Rectal smooth muscle tissue (tissue), 1 donor: ENCODE results near the gene PABPC1L.

Experiments
- H3K27ac ChIP-seq: one replicate; pipeline ENCODE4 v1.7.0; 2013; ENCODE audit warnings: low read depth, low read length, inconsistent platforms
- H3K27me3 ChIP-seq: one replicate; pipeline ENCODE4 v1.7.0; 2013; ENCODE audit warnings: low read length; ENCODE audit not compliant: control insufficient read depth, insufficient read depth
- H3K36me3 ChIP-seq: one replicate; pipeline ENCODE4 v1.7.0; 2013; ENCODE audit warnings: low read length; ENCODE audit not compliant: control insufficient read depth, insufficient read depth
- H3K4me1 ChIP-seq: one replicate; pipeline ENCODE4 v1.7.0; 2013; ENCODE audit warnings: low read length; ENCODE audit not compliant: control insufficient read depth, insufficient read depth
- H3K4me3 ChIP-seq: one replicate; pipeline ENCODE4 v1.7.0; 2013; ENCODE audit warnings: low read length
- H3K9ac ChIP-seq: one replicate; pipeline ENCODE4 v1.7.0; 2013; ENCODE audit warnings: low read length

The PABPC1L gene

GRCh38 chr20:44910690-44911262 is 916 bp downstream of the PABPC1L start:
- H3K36me3 ChIP-seq = peaks cover 4% of the 10 kb centered on the region
- no peaks in the 10 kb centered on the region for H3K27me3 ChIP-seq
- H3K9ac ChIP-seq = no peak overlapping the region
- peak overlapping the region; percentile 75 for H3K4me3 ChIP-seq
- H3K4me1 ChIP-seq = no peaks in the 10 kb centered on the region
- no peak overlapping the region for H3K27ac ChIP-seq

- Histone ChIP-seq H3K4me1 (no peaks in the 10 kb centered on the region), H3K27ac (no peak overlapping the region), H3K27me3 (no peaks in the 10 kb centered on the region), H3K9ac (no peak overlapping the region), H3K4me3 (no peak overlapping the region), H3K36me3 (no peaks in the 10 kb centered on the region)
Observed at GRCh38 chr20:44911264-44911921, 1.5 kb downstream of the PABPC1L start.

- Histone ChIP-seq H3K36me3 (no peaks in the 10 kb centered on the region), H3K27ac (no peak overlapping the region), H3K4me3 (no peak overlapping the region), H3K4me1 (no peaks in the 10 kb centered on the region), H3K9ac (no peak overlapping the region), H3K27me3 (no peaks in the 10 kb centered on the region)
Observed at GRCh38 chr20:44912189-44912588, 2.3 kb downstream of the PABPC1L start.

GRCh38 chr20:44914924-44915323 is 5.1 kb downstream of the PABPC1L start:
- H3K9ac ChIP-seq = no peak overlapping the region
- no peaks in the 10 kb centered on the region for H3K4me1 ChIP-seq
- H3K27ac ChIP-seq = no peak overlapping the region
- no peaks in the 10 kb centered on the region for H3K36me3 ChIP-seq
- no peaks in the 10 kb centered on the region for H3K27me3 ChIP-seq
- H3K4me3 ChIP-seq = no peak overlapping the region

- H3K4me1 ChIP-seq = no peaks in the 10 kb centered on the region
- no peaks in the 10 kb centered on the region for H3K36me3 ChIP-seq
- no peak overlapping the region for H3K27ac ChIP-seq
- no peak overlapping the region for H3K4me3 ChIP-seq
- no peak overlapping the region for H3K9ac ChIP-seq
- no peaks in the 10 kb centered on the region for H3K27me3 ChIP-seq
Observed at GRCh38 chr20:44916586-44916985, 6.7 kb downstream of the PABPC1L start.

GRCh38 chr20:44917399-44917798 is 7.5 kb downstream of the PABPC1L start:
- Histone ChIP-seq H3K4me3 (no peak overlapping the region), H3K36me3 (no peaks in the 10 kb centered on the region), H3K27ac (no peak overlapping the region), H3K9ac (no peak overlapping the region), H3K27me3 (no peaks in the 10 kb centered on the region), H3K4me1 (no peaks in the 10 kb centered on the region)

GRCh38 chr20:44918342-44918741 is 8.5 kb downstream of the PABPC1L start:
- Histone ChIP-seq H3K27me3 (no peaks in the 10 kb centered on the region), H3K9ac (no peak overlapping the region), H3K4me1 (no peaks in the 10 kb centered on the region), H3K36me3 (no peaks in the 10 kb centered on the region), H3K4me3 (no peak overlapping the region), H3K27ac (no peak overlapping the region)

GRCh38 chr20:44918761-44919160 is 8.9 kb downstream of the PABPC1L start:
- Histone ChIP-seq H3K4me3 (no peak overlapping the region), H3K4me1 (no peaks in the 10 kb centered on the region), H3K9ac (no peak overlapping the region)

GRCh38 chr20:44921447-44921846 is 11.6 kb downstream of the PABPC1L start:
- H3K4me1 ChIP-seq = no peaks in the 10 kb centered on the region
- H3K36me3 ChIP-seq = no peaks in the 10 kb centered on the region
- no peaks in the 10 kb centered on the region for H3K27me3 ChIP-seq
- no peak overlapping the region for H3K4me3 ChIP-seq
- no peak overlapping the region for H3K9ac ChIP-seq
- no peak overlapping the region for H3K27ac ChIP-seq

More at GRCh38 chr20:44918761-44919160, 8.9 kb downstream of the PABPC1L start:
- Histone ChIP-seq H3K27me3 (no peaks in the 10 kb centered on the region), H3K36me3 (no peaks in the 10 kb centered on the region), H3K27ac (no peak overlapping the region)

- no peak overlapping the region for H3K27ac ChIP-seq
- no peaks in the 10 kb centered on the region for H3K27me3 ChIP-seq
- no peak overlapping the region for H3K9ac ChIP-seq
- H3K4me1 ChIP-seq = no peaks in the 10 kb centered on the region
- no peaks in the 10 kb centered on the region for H3K36me3 ChIP-seq
- H3K4me3 ChIP-seq = no peak overlapping the region
Observed at GRCh38 chr20:44924541-44924940, 14.7 kb downstream of the PABPC1L start.

- H3K4me3 ChIP-seq = no peak overlapping the region
- no peaks in the 10 kb centered on the region for H3K27me3 ChIP-seq
- no peak overlapping the region for H3K9ac ChIP-seq
- no peak overlapping the region for H3K27ac ChIP-seq
- H3K4me1 ChIP-seq = no peaks in the 10 kb centered on the region
- H3K36me3 ChIP-seq = peaks cover 2% of the 10 kb centered on the region
Observed at GRCh38 chr20:44928595-44928994, 18.7 kb downstream of the PABPC1L start.

- no peaks in the 10 kb centered on the region for H3K4me1 ChIP-seq
- H3K36me3 ChIP-seq = peaks cover 2% of the 10 kb centered on the region
- H3K27ac ChIP-seq = no peak overlapping the region
- H3K27me3 ChIP-seq = no peaks in the 10 kb centered on the region
- H3K9ac ChIP-seq = no peak overlapping the region
- H3K4me3 ChIP-seq = no peak overlapping the region
Observed at GRCh38 chr20:44930517-44931168, 20.8 kb downstream of the PABPC1L start.

GRCh38 chr20:44931911-44932310 is 22.1 kb downstream of the PABPC1L start:
- Histone ChIP-seq H3K36me3 (peaks cover 2% of the 10 kb centered on the region), H3K27ac (no peak overlapping the region), H3K9ac (no peak overlapping the region), H3K27me3 (no peaks in the 10 kb centered on the region), H3K4me3 (no peak overlapping the region), H3K4me1 (no peaks in the 10 kb centered on the region)
